ENCODE results near the gene EGFR.

The EGFR gene

DNA sequence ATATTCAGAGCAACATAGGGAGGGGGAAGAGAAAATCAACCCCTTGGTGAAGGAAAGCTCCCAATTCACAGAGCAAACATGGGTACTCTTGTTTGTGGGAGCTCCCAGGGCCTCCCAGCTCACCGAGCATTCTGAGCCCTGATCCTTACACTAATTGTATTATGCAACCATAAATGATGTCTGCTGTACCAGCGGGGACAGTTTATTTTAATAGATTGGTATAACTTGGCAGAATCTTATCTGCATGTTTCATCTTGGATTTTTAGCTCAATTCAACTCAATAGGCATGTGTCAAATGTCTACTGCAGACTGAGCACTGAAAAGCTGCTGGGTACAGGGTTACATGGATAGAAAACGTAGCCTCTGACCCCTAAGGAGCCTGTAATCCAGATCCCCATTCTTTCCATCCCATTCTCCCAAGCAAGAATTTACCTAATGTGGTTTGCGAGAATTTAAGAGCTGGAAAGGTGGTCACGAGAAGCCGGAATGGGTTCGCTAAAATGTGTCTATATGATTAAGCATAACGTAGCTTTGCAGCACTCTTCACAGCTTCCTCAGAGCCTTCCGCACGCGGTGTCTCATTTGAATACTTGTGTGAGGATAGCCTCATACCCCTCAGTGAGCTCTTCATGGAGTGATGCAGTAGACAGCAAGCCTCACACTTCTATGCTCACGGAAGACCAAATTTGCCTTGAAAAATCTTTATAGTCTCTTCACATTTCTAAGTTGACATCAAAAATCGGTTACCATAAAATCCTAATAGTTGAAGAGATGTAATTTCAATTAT is 18.3 kb downstream of the EGFR start:
- DNase-seq (ENCODE audit: low spot score) = no peak

DNA sequence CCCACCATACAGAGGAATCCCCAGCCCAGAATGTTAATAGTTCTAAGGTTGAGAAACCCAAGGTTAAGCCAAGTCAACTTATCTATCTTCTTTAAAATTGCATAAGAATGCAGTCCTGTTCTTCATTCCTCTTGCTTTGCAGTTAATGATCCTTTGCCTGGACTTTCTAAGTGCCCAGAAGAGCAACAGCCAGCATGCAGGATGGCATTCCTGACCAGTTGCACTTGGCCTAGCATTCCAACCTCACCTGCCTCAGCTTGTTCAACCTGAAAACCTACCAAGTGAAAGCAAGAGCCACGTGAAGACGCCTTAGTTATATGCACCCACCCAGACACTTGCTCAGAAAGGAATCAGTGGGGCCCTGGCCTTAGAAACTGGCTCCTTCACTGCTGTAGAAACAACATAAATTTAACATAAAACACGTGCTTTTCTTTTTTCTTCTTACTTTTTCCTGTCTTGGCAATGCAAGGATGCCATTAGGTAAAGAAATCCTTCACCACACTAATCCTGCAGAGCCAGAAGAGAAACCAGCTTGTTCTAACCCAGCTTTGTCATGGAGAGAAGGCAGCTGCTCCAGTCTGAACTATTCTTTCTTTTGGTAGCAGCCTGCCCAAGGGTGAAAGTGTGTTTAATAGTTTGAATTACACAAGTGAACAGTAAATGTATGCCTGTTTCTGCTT is 25.0 kb downstream of the EGFR start:
- DNase-seq (ENCODE audit: low spot score) = no peak

DNA sequence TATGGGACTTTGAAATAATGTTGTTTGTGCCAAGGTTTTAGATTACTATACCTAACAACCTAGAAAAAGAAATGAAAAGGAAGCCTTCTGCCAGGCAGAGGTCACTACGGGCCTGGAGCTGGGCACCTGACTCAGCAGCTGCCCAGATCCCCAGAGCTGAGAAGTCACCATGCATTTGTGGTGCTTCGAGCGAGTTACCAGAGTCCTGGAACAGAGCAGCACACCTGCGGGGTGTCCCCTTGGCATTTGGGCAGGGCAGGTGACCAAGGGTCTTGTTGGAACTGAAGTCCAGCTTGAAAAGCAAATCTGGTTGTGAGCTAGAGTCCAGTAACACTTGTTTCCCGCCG is 25.5 kb downstream of the EGFR start:
- no peak for DNase-seq (ENCODE audit: low spot score)

- peak; percentile 46 for DNase-seq (ENCODE audit: low spot score)
Observed at GRCh38 chr7:55044791-55045190, 26.0 kb downstream of the EGFR start.

DNA sequence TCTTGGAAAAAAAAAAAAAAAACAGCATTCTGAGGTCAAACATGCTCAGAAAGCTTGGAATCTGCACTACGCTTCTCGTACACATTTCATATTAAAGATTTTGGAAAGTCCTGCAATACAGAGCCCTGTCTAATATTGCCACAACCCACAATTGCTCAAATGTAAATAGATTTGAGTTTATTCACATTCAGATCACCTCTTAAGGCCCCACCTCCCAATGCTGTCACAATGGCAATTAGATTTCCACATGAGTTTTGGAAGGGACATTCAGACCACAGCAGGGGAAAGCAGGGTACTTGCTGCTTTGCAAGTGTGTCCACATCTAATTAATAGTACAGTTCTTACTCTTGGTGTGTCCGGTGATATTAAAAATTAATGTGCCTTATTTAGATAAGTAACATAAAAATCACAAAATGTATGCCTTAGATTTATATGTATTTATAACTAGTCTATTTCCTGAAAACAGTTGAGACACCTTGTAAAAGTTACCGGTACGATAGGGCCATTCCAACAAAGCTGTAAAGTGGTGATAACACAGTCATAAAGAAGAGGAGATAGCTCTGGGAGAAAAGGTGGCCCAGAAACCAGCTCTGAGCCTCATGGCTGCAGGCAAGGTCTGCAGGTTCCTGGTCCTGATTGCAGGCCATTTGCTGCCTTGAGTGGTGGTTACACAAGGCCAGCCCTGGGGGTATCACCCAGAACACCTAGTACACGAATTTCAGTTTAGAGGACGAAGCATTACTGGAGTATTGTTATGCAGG is 27.9 kb downstream of the EGFR start:
- no peak for DNase-seq (ENCODE audit: low spot score)

DNA sequence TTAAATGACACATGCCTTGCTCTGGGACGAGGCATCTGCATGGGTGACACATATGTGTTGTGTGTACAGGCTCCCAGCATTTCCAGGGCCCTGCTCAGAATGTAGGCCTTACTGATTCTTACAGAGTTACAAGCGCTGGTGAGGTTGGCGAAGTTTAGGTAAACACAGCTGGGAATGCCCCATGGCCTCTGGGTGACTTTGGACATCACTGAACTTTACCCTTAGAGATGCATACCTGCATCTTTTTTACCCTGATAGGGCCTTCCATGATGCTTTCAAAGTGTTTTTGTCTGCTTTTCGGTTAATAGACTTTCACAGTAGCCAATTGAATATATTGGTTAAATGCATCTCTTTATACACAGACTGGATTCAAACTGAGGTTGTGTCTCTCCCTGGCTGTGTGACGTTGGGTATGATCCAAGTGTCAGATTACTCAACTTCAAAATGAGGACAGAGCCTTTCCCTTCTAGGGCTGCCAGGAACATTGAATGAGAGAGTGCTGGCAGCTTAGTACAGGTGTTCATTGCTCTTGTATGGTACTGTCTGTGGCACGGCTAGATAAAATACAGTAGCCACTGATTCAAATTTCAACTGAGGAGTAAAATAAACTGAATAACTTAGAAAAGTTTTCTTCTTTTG is 29.5 kb downstream of the EGFR start:
- no peak for DNase-seq (ENCODE audit: low spot score)

DNA sequence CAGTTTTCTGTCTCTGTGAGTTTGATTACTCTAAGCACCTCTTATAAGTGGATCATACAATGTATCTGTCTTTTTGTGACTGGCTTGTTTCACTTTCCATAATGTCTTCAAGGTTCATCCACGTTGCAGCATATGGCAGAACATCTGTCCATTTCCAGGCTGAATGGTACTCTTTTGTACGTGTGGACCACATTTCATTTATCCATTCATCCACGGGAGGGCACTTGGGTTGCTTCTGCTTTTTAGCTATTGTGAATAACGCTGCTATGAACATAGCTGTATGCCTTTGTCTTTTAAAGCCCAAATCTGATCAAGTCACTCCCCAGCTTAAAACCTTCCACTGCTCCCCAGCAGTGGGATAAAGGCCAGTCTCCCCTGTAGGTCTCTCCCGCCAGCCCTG is 31.5 kb downstream of the EGFR start:
- DNase-seq (ENCODE audit: low spot score) = no peak

DNA sequence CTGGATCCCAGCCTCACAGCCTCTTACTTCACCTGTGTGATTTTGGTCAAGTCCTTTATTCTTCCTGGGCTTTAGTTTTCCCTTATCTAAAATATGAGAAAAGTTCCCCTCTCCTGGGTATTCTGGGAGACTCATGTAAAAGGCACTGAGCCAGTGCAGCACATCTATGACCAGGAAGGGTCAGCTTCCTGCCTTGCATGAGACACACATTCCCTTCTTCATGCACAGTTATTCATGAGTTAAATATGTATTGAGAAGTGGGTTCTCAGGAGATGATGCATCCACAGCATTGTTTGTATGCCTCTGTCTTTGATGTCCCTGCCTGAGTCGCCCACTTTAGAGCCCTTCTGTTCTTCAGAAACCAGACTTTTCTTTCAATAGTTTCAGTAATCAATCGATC is 33.3 kb downstream of the EGFR start:
- DNase-seq (ENCODE audit: low spot score) = peak; percentile 43

GRCh38 chr7:55052741-55053427 is 34.1 kb downstream of the EGFR start:
- no peak for DNase-seq (ENCODE audit: low spot score)

GRCh38 chr7:55053651-55054571 is 35.1 kb downstream of the EGFR start:
- peak; percentile 57 for DNase-seq (ENCODE audit: low spot score)

GRCh38 chr7:55054758-55055157 is 35.9 kb downstream of the EGFR start:
- DNase-seq (ENCODE audit: low spot score) = no peak

GRCh38 chr7:55055479-55055878 is 36.7 kb downstream of the EGFR start:
- peak; percentile 34 for DNase-seq (ENCODE audit: low spot score)

DNA sequence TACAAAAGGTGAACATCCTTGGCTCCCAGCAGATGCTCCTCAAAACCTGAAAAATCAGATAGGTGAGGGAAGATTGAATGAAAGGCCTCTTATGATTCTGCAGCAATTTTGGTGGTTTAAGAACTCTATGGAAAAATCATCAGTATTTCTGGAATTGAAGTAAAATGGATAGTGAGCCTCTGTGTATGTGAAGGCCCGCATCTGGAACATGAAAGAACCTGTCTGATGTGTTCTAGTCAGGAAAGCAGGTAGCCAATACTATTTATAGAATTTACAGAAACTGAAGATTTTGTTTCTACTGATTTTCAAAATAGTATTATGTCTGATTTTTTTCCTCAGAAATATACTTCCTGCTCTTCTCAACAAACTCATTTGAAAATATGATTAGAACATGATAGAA is 37.3 kb downstream of the EGFR start:
- DNase-seq (ENCODE audit: low spot score) = no peak

DNA sequence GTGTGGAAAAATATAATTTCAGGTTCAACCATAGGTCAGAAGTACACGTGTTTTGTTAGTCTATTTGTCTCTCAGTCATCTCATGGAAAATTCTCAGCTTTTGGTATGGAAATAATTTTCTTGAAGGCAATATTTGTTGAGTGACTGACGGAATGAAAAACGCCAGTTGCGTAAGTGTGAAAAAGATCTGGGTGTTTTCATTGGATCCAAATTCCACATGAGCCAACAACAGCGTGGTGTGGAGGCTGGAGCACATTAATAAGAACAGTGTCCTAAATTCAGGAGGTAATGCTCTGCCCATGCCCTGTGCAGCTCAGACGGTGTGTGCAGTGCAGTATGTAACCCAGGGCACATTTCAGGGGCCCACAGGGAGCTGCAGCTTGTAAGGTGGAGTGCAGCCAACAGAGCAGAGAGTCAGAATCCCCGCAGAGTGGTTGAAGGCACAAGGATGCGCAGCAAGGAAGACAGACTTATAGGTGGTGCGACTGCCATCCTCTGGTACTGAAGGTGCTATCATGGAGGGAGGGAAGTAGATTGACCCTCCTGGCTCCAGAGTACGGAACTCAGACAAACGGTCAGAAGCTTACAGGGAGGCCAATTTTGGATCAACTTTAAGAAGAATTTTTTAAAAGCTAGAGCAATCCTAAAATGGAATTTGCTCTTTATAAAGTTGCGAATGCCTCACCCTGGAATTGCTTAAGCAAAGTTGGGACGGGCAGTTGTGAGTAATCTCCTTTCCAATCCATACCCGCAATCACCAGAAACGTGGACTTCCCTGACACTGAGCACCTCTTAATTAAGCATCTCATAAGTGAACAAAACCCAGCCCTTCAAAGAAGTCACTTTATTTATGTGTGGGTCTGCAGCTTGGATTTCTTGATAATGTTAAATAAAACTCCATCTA is 38.0 kb downstream of the EGFR start:
- peak; percentile 60 for DNase-seq (ENCODE audit: low spot score)

DNA sequence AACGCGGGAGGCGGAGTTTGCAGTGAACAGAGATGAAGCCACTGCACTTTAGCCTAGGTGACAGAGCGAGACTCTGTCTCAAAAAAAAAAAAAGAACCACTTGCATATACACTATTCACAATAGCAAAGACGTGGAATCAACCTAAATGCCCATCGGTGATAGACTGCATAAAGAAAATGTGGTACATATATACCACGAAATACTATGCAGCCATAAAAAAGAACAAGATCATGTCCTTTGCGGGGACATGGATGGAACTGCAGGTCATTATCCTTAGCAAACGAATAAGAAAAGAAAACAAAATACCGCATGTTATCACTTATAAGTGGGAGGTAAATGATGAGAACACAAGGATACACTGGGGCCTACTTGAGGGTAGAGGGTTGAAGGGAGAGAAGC is 39.5 kb downstream of the EGFR start:
- DNase-seq (ENCODE audit: low spot score) = no peak

- DNase-seq (ENCODE audit: low spot score) = no peak
Observed at GRCh38 chr7:55059021-55059420, 40.2 kb downstream of the EGFR start.

- DNase-seq (ENCODE audit: low spot score) = no peak
Observed at GRCh38 chr7:55060085-55060484, 41.3 kb downstream of the EGFR start.

DNA sequence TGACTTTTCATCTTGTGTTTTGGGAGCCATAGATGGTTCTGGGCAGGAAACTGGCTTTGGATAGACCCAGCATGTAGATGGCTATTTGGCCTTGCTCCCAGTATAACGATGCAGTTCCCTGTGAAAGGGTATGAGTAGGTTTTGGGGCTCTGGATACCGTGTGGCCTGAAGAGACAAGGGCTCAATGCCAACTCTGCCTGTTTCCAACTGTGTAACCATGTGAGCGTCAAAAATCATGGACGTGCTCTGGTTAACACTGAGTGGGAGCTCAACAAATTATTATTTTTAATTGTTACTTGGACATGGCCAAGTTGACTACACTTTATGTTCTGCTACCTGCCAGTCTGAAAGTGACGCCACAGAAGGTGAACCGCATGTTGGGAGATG is 41.8 kb downstream of the EGFR start:
- no peak for DNase-seq (ENCODE audit: low spot score)

GRCh38 chr7:55061726-55062499 is 43.1 kb downstream of the EGFR start:
- no peak for DNase-seq (ENCODE audit: low spot score)
